ENCODE data around the gene ELF2. TPM values are rescaled to one million over a fixed set of nuclear protein-coding genes. Genes with fewer than 3 reads are reported as not detected.
"Not testable (repeated sequence)": the region's sequence is repeated elsewhere in the genome, so short reads cannot be mapped to it uniquely, and the experiment has no call there.

Gene ELF2
- total RNA-seq, 5 donors from 2014 or later (not counting 1 experiment from before 2014, with no cell fraction given), result 52.8 to 78.1 (median 54.0) TPM

GRCh38 chr4:139042981-139043460, 134.0 kb downstream of the ELF2 start:
- peaks cover 20% of the 10 kb centered on the region for H3K36me3 Mint-ChIP-seq
- Histone ChIP-seq H3K27ac (ENCODE audit: low read length) (no peak overlapping the region), H3K4me1 (ENCODE audit: control insufficient read depth in 1 of 2, extremely low read depth in 1 of 2, insufficient read depth in 2 of 2, low read length in 2 of 2) (no peaks in the 10 kb centered on the region), H3K27me3 (replicated peaks in 1 of 2; ENCODE audit: control insufficient read depth in 2 of 2, extremely low read depth in 1 of 2, insufficient read depth in 2 of 2, low read length in 1 of 2) (no peaks in the 10 kb centered on the region), H3K36me3 (ENCODE audit: control insufficient read depth in 2 of 2, extremely low read depth in 1 of 2, insufficient read depth in 1 of 2, low read length in 1 of 2) (peaks cover 9 to 18% of the 10 kb centered on the region in 2 donors), H3K4me3 (ENCODE audit: control insufficient read depth in 1 of 2, extremely low read depth in 1 of 2, low read length in 1 of 2) (no peak overlapping the region), H3K9me3 (no peaks in the 10 kb centered on the region)
- H3K4me1 Mint-ChIP-seq, result peaks cover 9% of the 10 kb centered on the region in 3 donors
- H3K4me3 Mint-ChIP-seq, result no peak overlapping the region
- ATAC-seq (replicated peaks in 1 of 4) (no peak), DNase-seq (no peak)
- ChIA-PET POLR2A (interaction anchor here (0.5 to 1.0 kb wide), 7 partner anchors 16 to 193 kb away, joined by 3 to 8 read pairs (median 3); no protein-coding TSS in a partner anchor), CTCF (interaction anchor here (0.5 to 0.8 kb wide), 6 partner anchors 12 to 630 kb away, joined by 3 to 6 read pairs (median 4); no protein-coding TSS in a partner anchor)
- H3K9me3 Mint-ChIP-seq, result no peaks in the 10 kb centered on the region
- WGBS (ENCODE audit: insufficient coverage), result 96% methylated on average over 5 of the region's 10 CpGs
- H3K27me3 Mint-ChIP-seq, result no peaks in the 10 kb centered on the region
- H3K27ac Mint-ChIP-seq, result peak overlapping the region in 1 of 2 donors; percentile 34

GRCh38 chr4:139038874-139039443, 138.1 kb downstream of the ELF2 start:
- Mint-ChIP-seq H3K27ac (no peak overlapping the region), H3K27me3 (no peaks in the 10 kb centered on the region), H3K36me3 (peaks cover 10% of the 10 kb centered on the region), H3K9me3 (no peaks in the 10 kb centered on the region), H3K4me3 (no peak overlapping the region), H3K4me1 (peaks cover 9 to 18% (median 11%) of the 10 kb centered on the region in 3 donors)
- CTCF ChIA-PET, result interaction anchor here (0.6 to 0.9 kb wide), 3 partner anchors 8 to 877 kb away, joined by 3 to 4 read pairs (median 3); no protein-coding TSS in a partner anchor
- no peaks in the 10 kb centered on the region for H3K27me3 ChIP-seq (replicated peaks in 1 of 2; ENCODE audit: control insufficient read depth in 2 of 2, extremely low read depth in 1 of 2, insufficient read depth in 2 of 2, low read length in 1 of 2)
- H3K9me3 ChIP-seq, result no peaks in the 10 kb centered on the region
- peaks cover 2 to 13% of the 10 kb centered on the region in 2 donors for H3K36me3 ChIP-seq (ENCODE audit: control insufficient read depth in 2 of 2, extremely low read depth in 1 of 2, insufficient read depth in 1 of 2, low read length in 1 of 2)
- no peaks in the 10 kb centered on the region for H3K4me1 ChIP-seq (ENCODE audit: control insufficient read depth in 1 of 2, extremely low read depth in 1 of 2, insufficient read depth in 2 of 2, low read length in 2 of 2)
- H3K27ac ChIP-seq (ENCODE audit: low read length), result no peak overlapping the region
- WGBS (ENCODE audit: insufficient coverage), result no CpG with 5 or more reads among the region's 1 CpG
- DNase-seq, result no peak
- H3K4me3 ChIP-seq (ENCODE audit: control insufficient read depth in 1 of 2, extremely low read depth in 1 of 2, low read length in 1 of 2), result no peak overlapping the region
- POLR2A ChIA-PET, result interaction anchor here in 1 of 2 donors (0.6 kb wide), 1 partner anchor 419 kb away, joined by 3 read pairs; no protein-coding TSS in a partner anchor
- ATAC-seq (replicated peaks in 1 of 4), result no peak

GRCh38 chr4:139036885-139037284, 140.1 kb downstream of the ELF2 start:
- Mint-ChIP-seq H3K27ac (no peak overlapping the region), H3K4me3 (no peak overlapping the region), H3K36me3 (peaks cover 3% of the 10 kb centered on the region), H3K9me3 (no peaks in the 10 kb centered on the region), H3K27me3 (no peaks in the 10 kb centered on the region), H3K4me1 (peaks cover 8 to 14% (median 11%) of the 10 kb centered on the region in 3 donors)
- no peaks in the 10 kb centered on the region for H3K27me3 ChIP-seq (replicated peaks in 1 of 2; ENCODE audit: control insufficient read depth in 2 of 2, extremely low read depth in 1 of 2, insufficient read depth in 2 of 2, low read length in 1 of 2)
- CTCF ChIA-PET, result no interaction called here
- H3K4me1 ChIP-seq (ENCODE audit: control insufficient read depth in 1 of 2, extremely low read depth in 1 of 2, insufficient read depth in 2 of 2, low read length in 2 of 2), result no peaks in the 10 kb centered on the region
- no peak overlapping the region for H3K27ac ChIP-seq (ENCODE audit: low read length)
- H3K36me3 ChIP-seq (ENCODE audit: control insufficient read depth in 2 of 2, extremely low read depth in 1 of 2, insufficient read depth in 1 of 2, low read length in 1 of 2), result peaks cover 0 to 13% of the 10 kb centered on the region in 2 donors
- POLR2A ChIA-PET, result no interaction called here
- no peak overlapping the region for H3K4me3 ChIP-seq (ENCODE audit: control insufficient read depth in 1 of 2, extremely low read depth in 1 of 2, low read length in 1 of 2)
- 83% methylated on average over 1 of the region's 2 CpGs for WGBS (ENCODE audit: insufficient coverage)
- no peaks in the 10 kb centered on the region for H3K9me3 ChIP-seq
- ATAC-seq (replicated peaks in 1 of 4), result no peak
- DNase-seq, result no peak

- H3K27ac ChIP-seq (ENCODE audit: low read length), result no peak overlapping the region
- DNase-seq (no peak), ATAC-seq (replicated peaks in 1 of 4) (no peak)
- ChIA-PET CTCF (interaction anchor here in 1 of 2 donors (0.8 kb wide), 1 partner anchor 276 kb away, joined by 3 read pairs; no protein-coding TSS in a partner anchor), POLR2A (no interaction called here)
- peaks cover 0 to 12% of the 10 kb centered on the region in 2 donors for H3K36me3 ChIP-seq (ENCODE audit: control insufficient read depth in 2 of 2, extremely low read depth in 1 of 2, insufficient read depth in 1 of 2, low read length in 1 of 2)
- H3K4me3 ChIP-seq (ENCODE audit: control insufficient read depth in 1 of 2, extremely low read depth in 1 of 2, low read length in 1 of 2), result no peak overlapping the region
- WGBS (ENCODE audit: insufficient coverage), result 90% methylated on average over 3 of the region's 5 CpGs
- Mint-ChIP-seq H3K9me3 (no peaks in the 10 kb centered on the region), H3K4me3 (no peak overlapping the region), H3K4me1 (peaks cover 6 to 13% (median 8%) of the 10 kb centered on the region in 3 donors), H3K27ac (peak overlapping the region; percentile 1 to 13), H3K36me3 (peaks cover 3% of the 10 kb centered on the region), H3K27me3 (no peaks in the 10 kb centered on the region)
- no peaks in the 10 kb centered on the region for H3K9me3 ChIP-seq
- H3K27me3 ChIP-seq (replicated peaks in 1 of 2; ENCODE audit: control insufficient read depth in 2 of 2, extremely low read depth in 1 of 2, insufficient read depth in 2 of 2, low read length in 1 of 2), result no peaks in the 10 kb centered on the region
- H3K4me1 ChIP-seq (ENCODE audit: control insufficient read depth in 1 of 2, extremely low read depth in 1 of 2, insufficient read depth in 2 of 2, low read length in 2 of 2), result peaks cover 2 to 3% of the 10 kb centered on the region in 2 experiments
Observed at GRCh38 chr4:139035650-139036049, 141.4 kb downstream of the ELF2 start.

GRCh38 chr4:139030614-139031235, 146.3 kb downstream of the ELF2 start:
- ChIA-PET CTCF (interaction anchor here (0.5 to 2.7 kb wide), 80 partner anchors 8 to 642 kb away, joined by 3 to 59 read pairs (median 4); partner anchors contain the start of genes NDUFC1 (in 2 of the 2), NAA15 (in 1 of the 2) and NOCT (in 1 of the 2)), POLR2A (interaction anchor here (0.6 to 1.0 kb wide), 6 partner anchors 10 to 504 kb away, joined by 3 to 12 read pairs (median 4); partner anchors contain the start of gene NOCT (in 1 of the 2))
- 22% methylated on average over 10 of the region's 14 CpGs for WGBS (ENCODE audit: insufficient coverage)
- Mint-ChIP-seq H3K36me3 (peaks cover 2% of the 10 kb centered on the region), H3K27ac (no peak overlapping the region), H3K9me3 (no peaks in the 10 kb centered on the region), H3K27me3 (no peaks in the 10 kb centered on the region), H3K4me1 (peaks cover 7 to 11% (median 9%) of the 10 kb centered on the region in 3 donors), H3K4me3 (no peak overlapping the region)
- Histone ChIP-seq H3K4me1 (ENCODE audit: control insufficient read depth in 1 of 2, extremely low read depth in 1 of 2, insufficient read depth in 2 of 2, low read length in 2 of 2) (peaks cover 2 to 4% of the 10 kb centered on the region in 2 experiments), H3K27me3 (replicated peaks in 1 of 2; ENCODE audit: control insufficient read depth in 2 of 2, extremely low read depth in 1 of 2, insufficient read depth in 2 of 2, low read length in 1 of 2) (no peaks in the 10 kb centered on the region), H3K9me3 (no peaks in the 10 kb centered on the region), H3K27ac (ENCODE audit: low read length) (no peak overlapping the region), H3K36me3 (ENCODE audit: control insufficient read depth in 2 of 2, extremely low read depth in 1 of 2, insufficient read depth in 1 of 2, low read length in 1 of 2) (no peaks in the 10 kb centered on the region), H3K4me3 (ENCODE audit: control insufficient read depth in 1 of 2, extremely low read depth in 1 of 2, low read length in 1 of 2) (no peak overlapping the region)
- ATAC-seq (replicated peaks in 1 of 4) (peak; percentile 62 to 81 (median 75)), DNase-seq (peak; percentile 35 to 92 (median 70))

GRCh38 chr4:139029866-139030363, 147.1 kb downstream of the ELF2 start:
- not testable (repeated sequence) for H3K27ac ChIP-seq (ENCODE audit: low read length); H3K27ac Mint-ChIP-seq

More at GRCh38 chr4:139029866-139030363, 147.1 kb downstream of the ELF2 start:
- not testable (repeated sequence) for H3K27me3 ChIP-seq (replicated peaks in 1 of 2; ENCODE audit: control insufficient read depth in 2 of 2, extremely low read depth in 1 of 2, insufficient read depth in 2 of 2, low read length in 1 of 2); H3K9me3 ChIP-seq; H3K4me3 ChIP-seq (ENCODE audit: control insufficient read depth in 1 of 2, extremely low read depth in 1 of 2, low read length in 1 of 2); H3K36me3 ChIP-seq (ENCODE audit: control insufficient read depth in 2 of 2, extremely low read depth in 1 of 2, insufficient read depth in 1 of 2, low read length in 1 of 2); ATAC-seq (replicated peaks in 1 of 4); H3K4me1 Mint-ChIP-seq; H3K27me3 Mint-ChIP-seq; DNase-seq; H3K4me1 ChIP-seq (ENCODE audit: control insufficient read depth in 1 of 2, extremely low read depth in 1 of 2, insufficient read depth in 2 of 2, low read length in 2 of 2); H3K9me3 Mint-ChIP-seq; H3K36me3 Mint-ChIP-seq; H3K4me3 Mint-ChIP-seq
- ChIA-PET CTCF (interaction anchor here (0.5 to 2.7 kb wide), 79 partner anchors 9 to 643 kb away, joined by 3 to 59 read pairs (median 4); partner anchors contain the start of genes NDUFC1 (in 2 of the 2), NAA15 (in 1 of the 2) and NOCT (in 1 of the 2)), POLR2A (interaction anchor here (0.6 to 1.0 kb wide), 5 partner anchors 9 to 505 kb away, joined by 3 to 12 read pairs (median 4); partner anchors contain the start of gene NOCT (in 1 of the 2))
- 90% methylated on average over 3 of the region's 6 CpGs for WGBS (ENCODE audit: insufficient coverage)
